Endothelial cell of hepatic sinusoid (primary cell): Measurements from ENCODE around the gene TEX14.
"Not testable (repeated sequence)": the region's sequence is repeated elsewhere in the genome, so short reads cannot be mapped to it uniquely, and the experiment has no call there.

Experiments used
- in situ Hi-C: cut with HindIII; loops from 2 replicates; pipeline ENCODE4 v1.10.0; 2017; ENCODE audit warnings: low sequenced_read_pairs

TEX14 gene

DNA sequence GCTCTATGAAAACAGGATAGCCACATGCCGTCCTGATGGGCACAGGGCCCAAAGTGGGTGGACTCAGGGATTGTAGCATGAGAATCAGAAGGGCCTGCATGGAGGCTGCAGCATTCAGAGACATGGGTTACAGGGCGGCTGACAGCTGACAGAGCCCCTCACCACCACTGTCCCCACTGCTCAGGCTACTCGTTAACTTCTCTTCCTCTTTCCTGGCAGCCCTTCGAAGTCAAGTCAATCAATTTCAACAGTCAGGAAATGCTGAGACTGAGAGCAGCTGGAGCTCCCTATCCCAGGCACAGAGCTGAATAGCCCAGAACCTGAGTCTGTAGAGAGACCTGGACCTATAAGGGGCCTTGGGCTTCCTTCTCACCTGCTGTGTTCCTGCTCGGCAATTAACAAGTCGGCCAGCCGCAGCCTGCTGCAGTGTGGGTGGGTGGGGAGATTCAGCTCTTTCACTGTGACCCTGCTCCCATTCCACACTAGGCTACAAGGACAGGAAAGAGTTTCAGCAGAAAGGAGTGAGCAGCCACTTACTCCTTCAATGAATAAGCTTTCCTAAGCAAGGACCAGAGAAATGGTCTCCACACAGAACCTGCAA, 76.9 kb downstream of the TEX14 start:
- in situ Hi-C loops, result no loop called here

DNA sequence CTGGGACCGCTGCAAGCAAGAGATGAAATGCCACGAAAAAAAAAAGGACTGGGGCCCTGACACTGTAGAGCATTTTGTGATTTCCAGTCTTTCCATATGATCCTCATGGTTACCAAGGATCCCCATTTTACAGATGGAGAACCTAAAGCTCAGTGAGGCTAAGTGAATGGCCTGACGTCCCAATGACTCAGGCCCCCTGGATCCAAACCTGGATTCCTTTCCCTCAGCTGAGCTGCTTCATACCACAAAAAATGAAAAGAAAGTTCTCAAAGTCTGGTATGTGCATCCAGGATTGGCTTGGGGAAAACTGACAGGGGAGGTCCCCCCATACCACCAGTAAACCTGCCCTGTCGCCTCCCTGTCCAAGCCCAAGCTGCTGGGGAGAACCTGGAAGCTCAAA, 80.5 kb downstream of the TEX14 start:
- in situ Hi-C loops, result no loop called here

DNA sequence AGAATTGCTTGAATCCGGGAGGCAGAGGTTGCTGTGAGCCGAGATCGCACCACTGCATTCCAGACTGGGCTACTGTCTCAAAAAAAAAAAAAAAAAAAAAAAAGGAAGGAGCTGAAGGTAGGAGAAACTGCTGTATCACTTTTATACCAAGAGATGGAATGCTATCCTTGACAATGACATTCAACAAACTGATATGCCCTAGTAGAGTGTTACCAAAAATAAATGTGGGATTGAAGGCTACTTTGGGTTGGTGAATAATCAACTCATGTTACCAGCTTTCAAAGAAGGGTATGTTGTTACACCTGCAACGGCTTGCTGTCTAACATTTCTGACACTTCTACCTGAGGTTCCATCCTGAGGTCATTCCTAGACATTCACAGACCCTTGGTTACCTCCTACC, 84.9 kb downstream of the TEX14 start:
- in situ Hi-C loops, result no loop called here

DNA sequence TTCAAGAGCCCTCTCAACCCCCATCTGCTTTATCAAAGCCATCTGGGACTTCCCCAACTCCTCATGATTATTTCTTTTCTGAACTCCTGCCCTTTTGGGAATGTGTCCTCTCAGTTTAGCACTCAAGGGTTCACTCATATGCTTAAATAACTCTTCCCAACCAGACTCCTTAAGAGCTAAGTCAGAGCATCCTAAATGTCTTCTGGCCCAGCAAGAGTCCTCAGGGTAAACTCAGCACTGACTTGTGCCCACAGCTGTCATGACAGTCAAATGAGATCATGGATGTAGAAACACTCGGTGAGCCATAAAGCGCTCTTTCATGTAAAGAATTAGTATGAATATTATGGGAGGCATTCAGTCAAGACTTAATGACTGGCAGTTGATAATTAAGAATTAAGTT, 85.9 kb downstream of the TEX14 start:
- in situ Hi-C loops, result no loop called here

DNA sequence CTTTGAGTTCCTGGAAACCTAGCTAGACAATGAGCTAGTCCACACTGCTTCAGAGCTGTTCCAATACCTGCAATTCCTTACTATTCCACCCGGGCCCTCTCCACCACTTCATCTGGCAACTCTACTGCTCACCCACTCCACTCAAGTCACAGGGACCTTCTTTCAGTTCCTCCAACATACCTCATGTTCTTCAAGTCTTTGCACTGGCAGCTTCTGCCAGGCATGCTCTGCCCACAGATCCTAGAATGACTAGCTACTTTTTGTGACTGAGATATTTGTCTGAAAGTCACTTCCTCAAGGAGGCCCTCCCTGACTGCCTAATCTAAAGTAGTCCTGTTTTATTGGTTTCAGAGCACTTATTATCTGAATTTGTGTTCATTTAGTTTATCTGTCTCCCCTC, 86.4 kb downstream of the TEX14 start:
- in situ Hi-C loops, result no loop called here

DNA sequence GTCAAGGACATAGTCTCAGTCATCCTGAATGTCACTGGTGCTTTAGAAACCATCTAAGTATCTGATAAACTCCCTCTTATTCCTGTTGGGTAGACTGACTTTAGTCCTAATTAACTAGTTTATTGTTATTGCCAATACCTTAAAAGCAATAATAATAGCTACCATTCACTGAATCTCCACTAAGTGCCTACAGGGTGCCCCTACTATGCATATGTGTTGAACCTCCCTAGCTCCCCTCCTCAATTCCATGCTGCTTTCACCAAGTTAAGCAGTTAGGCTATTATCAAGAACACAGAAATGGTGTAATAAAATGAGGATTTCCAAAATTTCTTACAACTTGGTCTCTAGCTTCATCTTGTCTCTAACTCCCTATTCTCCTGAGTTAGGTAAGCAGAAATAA, 89.9 kb downstream of the TEX14 start:
- in situ Hi-C loops, result no loop called here

DNA sequence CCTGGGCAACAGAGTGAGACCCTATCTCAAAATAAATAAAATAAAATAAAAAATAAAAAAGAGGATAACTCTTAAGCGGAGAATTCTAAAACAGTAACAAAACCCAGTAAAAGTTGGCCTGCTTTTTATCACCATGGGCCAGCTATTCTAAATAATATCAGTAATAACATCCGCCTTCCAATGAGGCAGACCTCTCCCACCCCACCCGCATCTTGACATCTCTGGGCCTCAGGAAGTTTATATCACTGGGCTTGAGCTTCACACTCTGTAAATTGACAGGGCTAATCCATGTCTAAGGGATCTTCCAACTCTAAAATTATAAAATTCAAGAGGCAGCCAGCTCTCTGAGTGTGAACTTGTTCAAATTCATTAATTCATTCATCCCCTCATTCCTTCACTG, 94.5 kb downstream of the TEX14 start:
- in situ Hi-C loops, result no loop called here

DNA sequence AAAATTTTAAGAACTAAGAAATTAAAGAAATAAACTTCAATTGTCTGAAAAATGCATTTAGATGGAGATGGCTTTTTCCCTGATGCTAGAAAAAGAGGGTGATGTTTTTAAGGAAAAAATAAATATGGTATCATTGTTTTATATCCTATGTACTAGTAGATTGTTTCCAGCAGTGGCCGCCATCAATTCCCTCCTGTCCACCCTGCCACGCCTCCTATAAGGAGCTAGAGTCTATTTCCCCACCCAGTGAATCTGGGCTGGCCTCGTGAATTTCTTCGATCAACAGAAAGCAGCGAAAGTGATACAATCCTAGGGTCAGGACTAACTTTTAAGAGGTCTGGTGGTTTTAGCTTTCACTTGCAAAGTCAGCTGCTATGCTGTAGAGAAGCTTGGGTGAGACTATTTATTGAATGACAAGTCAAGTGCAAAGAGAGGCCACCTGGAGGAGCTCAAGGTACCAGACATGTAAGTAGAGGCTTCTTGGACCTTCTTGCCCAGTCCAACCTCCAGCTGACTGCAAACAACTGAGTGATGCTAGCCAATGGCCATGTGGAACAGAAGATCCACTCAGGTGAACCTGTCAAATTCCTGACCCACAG, 96.6 kb downstream of the TEX14 start:
- in situ Hi-C loops, result no loop called here

DNA sequence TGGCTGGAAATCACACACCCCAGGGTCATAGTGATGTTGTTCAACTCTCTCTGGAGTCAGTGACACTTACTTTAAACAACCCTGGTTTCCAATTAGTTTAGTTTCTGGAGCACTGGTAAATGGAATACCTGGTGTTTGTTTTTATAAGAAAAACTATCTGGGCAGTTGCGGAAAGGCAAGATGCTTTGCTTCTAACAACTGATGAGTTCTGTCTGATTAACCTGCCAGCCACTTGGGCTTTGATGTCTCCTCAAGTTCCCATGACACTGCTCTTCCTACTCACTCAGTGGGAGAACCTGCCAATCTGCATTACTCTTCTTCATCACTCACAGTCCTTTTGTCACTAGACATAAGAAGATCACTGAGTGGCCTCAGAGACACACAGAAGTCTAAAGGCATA, 98.7 kb downstream of the TEX14 start:
- in situ Hi-C loops, result no loop called here

DNA sequence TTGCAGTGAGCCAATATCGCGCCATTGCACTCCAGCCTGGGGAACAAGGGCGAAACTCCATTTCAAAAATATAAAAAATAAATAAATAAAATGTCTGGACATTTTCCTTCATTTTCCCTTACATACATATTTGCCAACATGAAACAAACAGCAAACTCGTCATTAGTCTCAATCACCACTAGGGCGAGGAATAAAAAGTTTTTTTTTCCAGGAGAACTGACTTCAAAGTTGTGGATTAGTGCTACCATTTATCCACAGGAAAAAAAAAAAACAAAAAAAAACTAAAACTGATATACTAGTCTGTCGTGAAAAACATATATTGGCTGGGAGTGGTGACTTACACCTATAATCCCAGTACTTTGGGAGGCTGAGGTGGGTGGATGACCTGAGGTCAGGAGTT, 100.4 kb downstream of the TEX14 start:
- in situ Hi-C loops, result no loop called here

DNA sequence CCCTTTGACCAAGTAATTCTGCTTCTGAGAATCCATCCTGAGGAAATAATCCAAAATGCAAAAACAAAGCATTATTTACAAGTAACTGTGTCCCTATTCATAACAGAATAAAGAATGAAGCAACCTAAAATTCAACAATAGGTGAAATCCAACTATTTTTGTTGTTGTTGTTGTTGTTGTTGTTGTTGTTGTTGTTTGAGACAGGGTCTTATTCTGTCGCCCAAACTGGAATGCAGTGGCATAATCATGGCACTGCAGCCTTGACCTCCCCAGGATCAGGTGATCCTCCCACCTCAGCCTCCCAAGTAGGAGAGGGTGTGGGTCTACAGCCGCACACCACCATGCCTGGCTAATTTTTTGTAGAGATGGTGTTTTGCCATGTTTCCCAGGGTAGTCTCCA, 101.5 kb downstream of the TEX14 start:
- in situ Hi-C loops, result no loop called here

DNA sequence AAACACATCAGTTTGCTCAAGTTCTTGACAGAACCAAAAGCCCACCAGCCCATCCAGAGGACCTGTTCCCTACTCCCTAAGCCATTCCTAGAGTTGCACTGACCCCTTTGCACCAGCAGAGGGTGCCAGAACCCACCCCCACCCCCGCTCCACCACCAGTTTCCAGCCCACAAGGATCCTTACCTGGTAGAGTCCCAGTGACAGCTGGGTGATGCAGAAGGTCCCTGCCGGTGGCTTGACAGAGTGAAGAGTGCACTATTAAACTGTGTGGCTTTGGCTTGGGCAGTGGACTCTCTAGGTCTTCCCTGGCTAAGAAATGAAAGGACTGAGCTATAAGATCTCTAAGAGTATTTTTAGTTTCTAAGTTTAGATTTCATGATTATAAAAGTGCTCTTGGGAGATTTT, 104.1 kb downstream of the TEX14 start:
- in situ Hi-C loops, result no loop called here

DNA sequence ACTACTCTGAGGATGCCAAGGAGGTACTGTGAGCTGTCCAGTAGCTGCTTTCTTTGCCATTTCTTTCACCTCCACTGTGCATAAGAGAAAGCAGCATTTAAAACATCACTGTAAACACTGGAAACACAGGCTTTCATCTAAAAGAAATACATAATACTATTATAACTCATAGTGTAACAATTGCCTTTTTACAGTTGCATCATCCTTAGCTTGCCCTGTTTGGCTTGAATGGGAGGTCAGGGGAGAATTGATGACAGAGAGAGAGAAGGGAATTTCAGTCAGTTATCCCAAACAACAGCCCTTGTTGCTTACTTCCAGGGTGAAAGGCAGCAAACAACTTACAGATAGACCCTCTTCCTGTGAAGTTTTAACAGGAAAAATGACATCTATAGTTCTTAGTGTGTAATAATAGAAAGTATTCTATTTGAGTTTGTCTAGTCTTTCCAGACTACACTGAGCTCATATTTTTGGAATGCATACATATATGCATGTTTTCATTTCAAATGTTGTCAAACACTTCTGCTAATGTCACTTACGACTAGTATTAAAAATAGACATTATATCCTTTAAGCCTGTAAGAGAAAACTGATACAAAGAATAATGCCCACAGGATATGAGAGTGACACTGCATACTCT, 105.7 kb downstream of the TEX14 start:
- in situ Hi-C loops, result no loop called here

DNA sequence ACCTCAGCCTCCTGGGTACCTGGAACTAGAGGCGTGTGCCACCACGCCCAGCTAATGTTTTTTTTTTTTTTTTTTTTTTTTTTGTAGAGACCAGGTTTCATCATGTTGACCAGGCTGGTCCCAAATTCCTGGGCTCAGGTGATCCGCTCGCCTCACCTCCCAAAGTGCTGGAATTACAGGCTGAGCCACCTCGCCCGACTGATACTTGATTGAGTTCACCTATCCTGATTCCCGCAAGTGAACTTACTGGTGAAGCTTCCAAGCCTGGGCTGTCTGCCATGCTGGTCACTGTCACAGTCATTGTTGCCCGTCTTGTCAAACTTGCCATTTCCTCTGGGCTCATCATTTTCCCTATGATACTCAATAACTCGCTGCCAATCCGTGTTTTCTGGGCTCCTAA, 106.3 kb downstream of the TEX14 start:
- in situ Hi-C loops, result no loop called here

DNA sequence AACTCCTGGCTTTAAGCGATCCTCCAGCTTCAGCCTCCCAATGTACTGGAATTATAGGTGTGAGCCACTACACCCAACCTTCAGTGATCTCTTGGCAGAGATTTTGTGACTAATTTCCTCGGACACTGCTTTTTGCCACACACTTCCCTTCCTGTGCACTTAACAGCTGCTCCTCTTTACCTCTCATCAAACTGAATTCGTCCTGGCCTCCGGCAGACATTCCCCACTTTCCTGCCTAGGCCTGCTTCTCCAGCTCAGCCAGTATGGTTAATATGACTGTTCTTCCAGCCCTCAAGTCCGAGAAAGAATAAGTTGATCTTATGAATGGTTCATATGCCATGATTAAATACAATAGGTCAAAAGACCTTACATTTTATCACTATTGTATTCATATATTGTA, 108.4 kb downstream of the TEX14 start:
- in situ Hi-C loops, result no loop called here

DNA sequence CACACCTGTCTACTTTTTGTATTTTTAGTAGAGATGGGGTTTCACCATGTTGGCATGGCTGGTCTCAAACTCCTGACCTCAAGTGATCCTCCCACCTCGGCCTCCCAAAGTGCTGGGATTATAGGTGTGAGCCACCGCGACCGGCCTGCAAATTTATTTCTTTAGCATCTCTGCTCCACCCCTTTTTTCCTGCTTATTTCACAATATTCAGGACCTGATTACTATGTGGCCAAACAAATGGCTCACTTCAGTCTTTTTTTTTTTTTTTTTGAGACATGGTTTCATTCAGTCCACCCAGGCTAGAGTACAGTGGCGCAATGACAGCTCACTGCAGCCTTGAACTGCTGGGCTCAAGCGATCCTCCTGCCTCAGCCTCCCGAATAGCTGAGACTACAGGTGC, 109.1 kb downstream of the TEX14 start:
- in situ Hi-C loops, result not testable (repeated sequence)

DNA sequence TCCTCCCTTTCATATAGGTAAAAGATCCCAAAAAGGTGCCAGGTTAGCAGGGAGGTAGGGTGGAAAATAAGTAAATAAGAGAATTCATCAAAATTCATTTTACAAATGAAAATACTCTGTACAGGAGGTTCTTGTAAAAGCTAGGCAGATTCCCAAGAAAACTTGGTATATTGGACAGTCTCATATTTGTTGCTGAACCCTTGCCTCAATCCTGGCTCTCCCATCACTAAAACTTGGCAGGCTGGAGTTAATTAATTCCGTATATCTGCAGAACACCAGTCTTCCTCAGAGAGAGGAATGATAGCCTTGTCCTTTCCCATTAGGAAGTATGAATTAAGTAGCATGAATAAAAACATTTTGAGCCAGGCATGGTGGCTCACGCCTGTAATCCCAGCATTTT, 111.2 kb downstream of the TEX14 start:
- in situ Hi-C loops, result no loop called here

DNA sequence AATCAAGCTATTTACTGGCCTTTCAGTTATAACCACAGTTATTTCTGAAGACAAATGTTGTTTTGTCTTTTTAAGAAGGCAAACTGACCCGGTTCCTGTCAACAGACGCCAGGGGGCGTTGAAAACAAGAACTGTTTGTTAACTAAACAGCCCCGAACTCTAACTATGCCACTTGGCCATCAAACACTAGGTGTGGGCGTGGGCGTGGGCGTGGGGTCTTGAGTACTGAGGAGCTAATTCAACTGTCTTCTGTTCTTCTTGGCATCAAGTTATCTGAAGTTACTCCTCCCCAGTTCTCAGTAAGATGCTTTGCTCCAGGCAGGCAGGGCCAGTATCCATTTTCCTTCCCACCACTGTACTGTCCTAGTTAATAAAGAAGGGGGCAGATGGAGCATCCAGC, 114.1 kb downstream of the TEX14 start:
- in situ Hi-C loops, result loop anchor here (5.0 kb wide), 1 partner anchor 45 kb away; no protein-coding TSS in a partner anchor

DNA sequence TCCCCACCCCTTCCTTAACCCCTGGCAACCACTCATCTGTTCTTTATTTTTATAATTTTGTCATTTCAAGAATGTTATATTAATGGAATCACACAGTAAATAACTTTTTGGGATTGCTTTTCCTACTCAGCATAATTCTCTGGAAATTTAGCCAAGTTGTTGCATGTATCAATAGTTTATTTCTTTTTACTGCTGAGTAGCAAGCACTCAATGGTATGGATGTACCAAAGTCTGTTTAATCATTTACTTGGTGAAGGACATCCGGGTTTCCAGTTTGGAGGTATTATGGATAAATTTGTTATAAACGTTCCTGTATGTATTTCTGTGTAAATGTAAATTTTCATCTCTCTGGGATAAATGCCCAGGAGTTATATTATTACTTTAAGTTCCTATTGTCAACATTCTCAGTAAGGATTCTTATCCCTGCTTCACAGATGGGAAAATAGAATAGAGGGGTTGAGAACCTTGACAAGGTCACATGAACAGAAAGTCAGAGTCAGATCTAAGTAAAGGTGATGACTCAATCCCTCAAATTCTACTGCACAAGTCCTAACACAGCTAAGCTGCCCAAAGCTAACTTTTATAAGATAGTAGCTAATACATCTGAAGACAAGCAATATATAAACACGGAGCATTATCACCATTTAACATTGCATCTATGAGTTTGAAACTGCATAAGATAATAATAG, 115.0 kb downstream of the TEX14 start:
- in situ Hi-C loops, result loop anchor here (5.0 kb wide), 1 partner anchor 45 kb away; no protein-coding TSS in a partner anchor

DNA sequence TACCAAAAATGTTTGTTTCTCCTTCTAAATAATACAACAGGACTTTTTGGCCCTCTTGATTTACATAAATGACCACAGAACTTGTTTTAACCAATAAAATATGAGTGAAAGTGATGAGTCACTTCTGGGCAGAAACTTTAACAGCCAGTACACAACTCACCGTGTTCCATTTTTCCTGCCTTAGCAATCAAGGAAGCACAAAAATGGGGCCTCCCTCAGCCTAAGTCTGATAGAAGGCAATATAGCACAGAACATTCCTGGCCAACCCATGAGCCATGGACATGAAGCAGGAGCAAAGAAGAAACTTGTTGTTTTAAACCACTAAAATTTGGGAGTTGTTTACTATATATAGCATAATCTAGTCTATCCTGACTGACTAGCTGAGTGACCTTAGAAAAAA, 116.3 kb downstream of the TEX14 start:
- in situ Hi-C loops, result loop anchor here (5.0 kb wide), 1 partner anchor 47 kb away; no protein-coding TSS in a partner anchor

DNA sequence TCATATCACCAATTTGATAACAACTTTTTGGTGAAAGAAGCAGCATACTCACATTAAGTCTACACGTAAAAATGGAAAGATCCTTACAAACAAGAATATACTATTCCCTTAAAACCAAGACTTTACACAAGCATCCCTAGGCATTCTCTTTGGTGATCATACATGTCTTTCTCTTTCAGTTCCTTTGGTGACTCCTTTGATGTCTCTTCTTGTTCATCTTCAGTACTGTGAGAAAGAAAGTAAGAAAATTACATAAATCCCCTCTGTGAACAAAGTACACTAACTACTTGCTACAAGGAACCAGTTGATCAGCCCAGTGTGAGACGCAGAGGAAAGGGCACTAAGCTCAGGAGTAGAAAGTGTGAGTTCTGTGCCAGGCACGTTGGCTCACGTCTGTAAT, 117.8 kb downstream of the TEX14 start:
- in situ Hi-C loops, result no loop called here

DNA sequence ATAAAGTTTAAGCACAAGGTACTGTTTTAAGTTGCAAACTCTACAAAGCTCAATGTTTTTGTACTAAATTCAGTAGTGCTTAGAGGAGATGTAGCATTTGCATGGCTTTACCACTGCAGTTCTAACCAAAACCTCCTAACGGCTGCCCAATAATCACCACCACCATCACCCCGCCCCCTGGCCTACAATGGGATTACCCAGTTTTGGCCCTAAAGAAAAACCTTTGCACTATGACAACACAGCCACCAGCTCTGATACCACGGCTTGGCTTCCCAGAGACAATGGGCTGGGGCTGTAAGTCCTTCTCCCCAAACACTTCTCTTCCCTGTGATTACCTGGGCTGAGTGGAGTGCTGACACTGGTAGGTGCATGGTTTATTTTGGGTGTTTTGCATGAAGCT, 119.0 kb downstream of the TEX14 start:
- in situ Hi-C loops, result no loop called here
